GM12801 (cell line): Measurements from ENCODE around the gene NUP98.

Experiments
- CTCF ChIP-seq: IDR thresholded peaks from one replicate; pipeline ENCODE4 v1.5.1; 2011; ENCODE audit warnings: control low read depth; ENCODE audit not compliant: insufficient read length; ENCODE audit errors: extremely low read depth

NUP98 gene

GRCh38 chr11:3833449-3833848 is 36.1 kb upstream of the NUP98 start:
- no peak for TF ChIP-seq CTCF

GRCh38 chr11:3832816-3833215 is 35.5 kb upstream of the NUP98 start:
- no peak for TF ChIP-seq CTCF

GRCh38 chr11:3831378-3832239 is 34.3 kb upstream of the NUP98 start:
- TF ChIP-seq CTCF, result no peak

- no peak for TF ChIP-seq CTCF
Measured at GRCh38 chr11:3830730-3831129, 33.4 kb upstream of the NUP98 start.

GRCh38 chr11:3830088-3830487 is 32.7 kb upstream of the NUP98 start:
- TF ChIP-seq CTCF, result no peak

- no peak for TF ChIP-seq CTCF
Measured at GRCh38 chr11:3827434-3828186, 30.3 kb upstream of the NUP98 start.

- no peak for TF ChIP-seq CTCF
Measured at GRCh38 chr11:3826721-3827120, 29.4 kb upstream of the NUP98 start.
